Measurements from ENCODE around the gene SMYD3. TPM values are rescaled to one million over a fixed set of nuclear protein-coding genes. Genes with fewer than 3 reads are reported as not detected.

SMYD3 gene
- total and polyA plus RNA-seq, 2 donors (not counting 3 experiments of a cell fraction or from before 2014, with no cell fraction given) = 16.0 to 32.1 TPM

- FAIRE-seq = no peak
- dilution Hi-C loops (cut with MboI; ENCODE audit: extremely low pct_ligation_motif_present, low sequenced_read_pairs) = no loop called here
- H2AFZ ChIP-seq (ENCODE audit: low read depth, low read length) = no peak overlapping the region
- H3K9ac ChIP-seq (replicated peaks; ENCODE audit: extremely low read depth, insufficient read depth, low read length) = no peak overlapping the region
- ChIA-PET CTCF (interaction anchor here (0.9 kb wide), 1 partner anchor 12 kb away, joined by 3 read pairs; no protein-coding TSS in a partner anchor), POLR2A (no interaction called here)
- H3K36me3 ChIP-seq (ENCODE audit: control insufficient read depth in 2 of 2, extremely low read depth in 1 of 2, insufficient read depth in 2 of 2, low read length in 2 of 2) = no peaks in the 10 kb centered on the region
- no peak overlapping the region for H3K4me3 ChIP-seq (replicated peaks in 1 of 3; ENCODE audit: insufficient read depth in 1 of 3, low read depth in 1 of 3, low read length in 3 of 3)
- DNase-seq (ENCODE audit: low read depth, low spot score) = no peak
- intact Hi-C loops (cut with micrococcal nuclease) = no loop called here
- no TSS peak for BruUV-seq (replicated peaks)
- H3K4me2 ChIP-seq (ENCODE audit: insufficient read depth, low read length) = no peak overlapping the region
- TF ChIP-seq, protein P1, sequence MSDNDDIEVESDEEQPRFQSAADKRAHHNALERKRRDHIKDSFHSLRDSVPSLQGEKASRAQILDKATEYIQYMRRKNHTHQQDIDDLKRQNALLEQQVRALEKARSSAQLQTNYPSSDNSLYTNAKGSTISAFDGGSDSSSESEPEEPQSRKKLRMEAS (IDR thresholded peaks at IDR 0.05; ENCODE audit: insufficient read depth, insufficient read length) = no peak
- TF ChIP-seq GATA2 (IDR thresholded peaks at IDR 0.05; ENCODE audit: insufficient read depth, insufficient read length, low read depth, low read length) (no peak), EZH2 (IDR thresholded peaks at IDR 0.05; ENCODE audit: borderline replicate concordance, low read depth, low read length, severe bottlenecking) (no peak), JUN (IDR thresholded peaks at IDR 0.05; ENCODE audit: borderline replicate concordance, insufficient read depth, insufficient read length, low read depth) (no peak), POLR2A (IDR thresholded peaks at IDR 0.05; ENCODE audit: low read depth, low read length) (no peak), MYC (IDR thresholded peaks at IDR 0.05; ENCODE audit: low read depth, low read length) (no peak), FOS (IDR thresholded peaks at IDR 0.05; ENCODE audit: borderline replicate concordance, insufficient read depth, low read length) (no peak), POLR2AphosphoS5 (IDR thresholded peaks at IDR 0.05; ENCODE audit: insufficient read depth, low read depth, low read length) (no peak)
- TF ChIP-seq, protein P2, sequence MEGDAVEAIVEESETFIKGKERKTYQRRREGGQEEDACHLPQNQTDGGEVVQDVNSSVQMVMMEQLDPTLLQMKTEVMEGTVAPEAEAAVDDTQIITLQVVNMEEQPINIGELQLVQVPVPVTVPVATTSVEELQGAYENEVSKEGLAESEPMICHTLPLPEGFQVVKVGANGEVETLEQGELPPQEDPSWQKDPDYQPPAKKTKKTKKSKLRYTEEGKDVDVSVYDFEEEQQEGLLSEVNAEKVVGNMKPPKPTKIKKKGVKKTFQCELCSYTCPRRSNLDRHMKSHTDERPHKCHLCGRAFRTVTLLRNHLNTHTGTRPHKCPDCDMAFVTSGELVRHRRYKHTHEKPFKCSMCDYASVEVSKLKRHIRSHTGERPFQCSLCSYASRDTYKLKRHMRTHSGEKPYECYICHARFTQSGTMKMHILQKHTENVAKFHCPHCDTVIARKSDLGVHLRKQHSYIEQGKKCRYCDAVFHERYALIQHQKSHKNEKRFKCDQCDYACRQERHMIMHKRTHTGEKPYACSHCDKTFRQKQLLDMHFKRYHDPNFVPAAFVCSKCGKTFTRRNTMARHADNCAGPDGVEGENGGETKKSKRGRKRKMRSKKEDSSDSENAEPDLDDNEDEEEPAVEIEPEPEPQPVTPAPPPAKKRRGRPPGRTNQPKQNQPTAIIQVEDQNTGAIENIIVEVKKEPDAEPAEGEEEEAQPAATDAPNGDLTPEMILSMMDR (IDR thresholded peaks at IDR 0.05; ENCODE audit: extremely low read depth in 1 of 2, insufficient read depth in 1 of 2, low read depth in 1 of 2, low read length in 2 of 2) = no peak
- H3K9me3 ChIP-seq (replicated peaks; ENCODE audit: control insufficient read depth, insufficient read depth, low read length) = no peaks in the 10 kb centered on the region
- H4K20me1 ChIP-seq (replicated peaks; ENCODE audit: control insufficient read depth, extremely low read depth, insufficient read depth, low read length) = no peaks in the 10 kb centered on the region
- no peak overlapping the region for H3K27ac ChIP-seq (ENCODE audit: insufficient read depth, low read depth, low read length)
- H3K4me1 ChIP-seq (ENCODE audit: control insufficient read depth, extremely low read depth, insufficient read depth, low read length) = no peaks in the 10 kb centered on the region
- H3K9me1 ChIP-seq (replicated peaks; ENCODE audit: control insufficient read depth, extremely low read depth, insufficient read depth, low read length) = no peaks in the 10 kb centered on the region
- no peaks in the 10 kb centered on the region for H3K79me2 ChIP-seq (ENCODE audit: control insufficient read depth, insufficient read depth, low read length)
- H3K27me3 ChIP-seq (ENCODE audit: control insufficient read depth in 2 of 2, insufficient read depth in 2 of 2, low read length in 2 of 2) = no peaks in the 10 kb centered on the region
Measured at GRCh38 chr1:246099570-246099969, 407.5 kb downstream of the SMYD3 start.
